NT2/D1 (cell line): ENCODE results near the gene RRN3.
"Not testable (repeated sequence)": the region's sequence is repeated elsewhere in the genome, so short reads cannot be mapped to it uniquely, and the experiment has no call there.

Experiments used
- SUZ12 ChIP-seq: IDR thresholded peaks from 2 replicates; pipeline ENCODE4 v1.6.1; 2011; ENCODE audit not compliant: insufficient read length, insufficient read depth; ENCODE audit errors: extremely low read depth
- YY1 ChIP-seq: IDR thresholded peaks from 2 replicates; pipeline ENCODE4 v1.6.1; 2011; ENCODE audit not compliant: insufficient read length, insufficient read depth
- ZNF274 ChIP-seq: IDR thresholded peaks from 2 replicates; pipeline ENCODE4 v1.6.1; 2011; ENCODE audit warnings: mild to moderate bottlenecking, low read depth, low read length

- TF ChIP-seq ZNF274, YY1, SUZ12: not testable (repeated sequence)
Observed at GRCh38 chr16:15080883-15081282, 13.2 kb downstream of the RRN3 start.
